Neuronal stem cell (in vitro differentiated cells): Measurements from ENCODE around the gene SLC9C2.
"Not testable (repeated sequence)": the region's sequence is repeated elsewhere in the genome, so short reads cannot be mapped to it uniquely, and the experiment has no call there.

ENCODE experiments used
- DNase-seq: peaks from one replicate; pipeline ENCODE4 v3.0.0-alpha.2; 2013; ENCODE audit warnings: low spot score
- H2AFZ ChIP-seq: one replicate; pipeline ENCODE4 v1.6.1; 2013; ENCODE audit warnings: mild to moderate bottlenecking, low read length, inconsistent platforms
- H2AK5ac ChIP-seq: 2 replicates; pipeline ENCODE4 v1.6.1; 2013; ENCODE audit warnings: low read depth, mild to moderate bottlenecking, inconsistent platforms, low read length, moderate library complexity, mixed read lengths
- H2BK120ac ChIP-seq: 2 replicates; pipeline ENCODE4 v1.6.1; 2013; ENCODE audit warnings: low read depth, mild to moderate bottlenecking, inconsistent platforms, low read length, moderate library complexity, mixed read lengths
- H2BK12ac ChIP-seq: one replicate; pipeline ENCODE4 v1.6.1; 2013; ENCODE audit warnings: low read length, inconsistent platforms
- H2BK15ac ChIP-seq: 2 replicates; pipeline ENCODE4 v1.6.1; 2013; ENCODE audit warnings: mild to moderate bottlenecking, low read length, inconsistent platforms, mixed read lengths
- H2BK5ac ChIP-seq: one replicate; pipeline ENCODE4 v1.6.1; 2013; ENCODE audit warnings: inconsistent platforms, mild to moderate bottlenecking, low read length, moderate library complexity
- H3K14ac ChIP-seq: one replicate; pipeline ENCODE4 v1.6.1; 2013; ENCODE audit warnings: low read length, inconsistent platforms
- H3K18ac ChIP-seq: 2 replicates; pipeline ENCODE4 v1.6.1; 2013; ENCODE audit warnings: low read length, inconsistent platforms
- H3K23ac ChIP-seq: 2 replicates; pipeline ENCODE4 v1.6.1; 2013; ENCODE audit warnings: low read depth, mild to moderate bottlenecking, mixed read lengths, low read length, inconsistent platforms; ENCODE audit not compliant: poor library complexity
- H3K27ac ChIP-seq: replicated peaks from 3 replicates; pipeline ENCODE4 v1.5.1; 2013; ENCODE audit warnings: low read length, inconsistent platforms
- H3K27me3 ChIP-seq, 3 experiments: 2 replicates each; pipeline ENCODE4 v1.6.1; 2013; ENCODE audit warnings: low read length in 3 of 3, mild to moderate bottlenecking in 2 of 3, inconsistent platforms in 1 of 3, low read depth in 1 of 3, mixed read lengths in 1 of 3, moderate library complexity in 1 of 3; ENCODE audit not compliant: control insufficient read depth in 3 of 3, insufficient read depth in 3 of 3
- H3K36me3 ChIP-seq, 2 donors: replicated peaks in 1 of 2; 2 replicates each; pipeline ENCODE4 v1.6.1; 2013; ENCODE audit warnings: low read length in 2 of 2; ENCODE audit not compliant: control insufficient read depth in 2 of 2, insufficient read depth in 2 of 2
- H3K4ac ChIP-seq: 2 replicates; pipeline ENCODE4 v1.6.1; 2013; ENCODE audit warnings: inconsistent platforms, mild to moderate bottlenecking, low read length, moderate library complexity
- H3K4me1 ChIP-seq, 2 donors: 1 replicate in 1 of 2; 2 replicates in 1 of 2; pipeline ENCODE4 v1.6.1; 2013; ENCODE audit warnings: low read length in 2 of 2, low read depth in 1 of 2; ENCODE audit not compliant: control insufficient read depth in 2 of 2, insufficient read depth in 1 of 2
- H3K4me2 ChIP-seq: one replicate; pipeline ENCODE4 v1.6.1; 2013; ENCODE audit warnings: mild to moderate bottlenecking, low read length, inconsistent platforms; ENCODE audit not compliant: insufficient read depth, poor library complexity, severe bottlenecking
- H3K4me3 ChIP-seq, 2 donors: 2 replicates each; pipeline ENCODE4 v1.5.1; 2013; ENCODE audit warnings: low read length in 2 of 2, mild to moderate bottlenecking in 2 of 2, inconsistent platforms in 1 of 2, moderate library complexity in 1 of 2
- H3K79me1 ChIP-seq: one replicate; pipeline ENCODE4 v1.6.1; 2013; ENCODE audit warnings: low read depth, mild to moderate bottlenecking, inconsistent platforms, low read length, moderate library complexity
- H3K9ac ChIP-seq: one replicate; pipeline ENCODE4 v1.6.1; 2013; ENCODE audit warnings: mild to moderate bottlenecking, low read depth, low read length, inconsistent platforms; ENCODE audit not compliant: poor library complexity
- H3K9me3 ChIP-seq, 2 donors: replicated peaks in 1 of 2; 2 replicates each; pipeline versions ENCODE3 to v1.6.1; 2013; ENCODE audit warnings: low read length in 2 of 2, mild to moderate bottlenecking in 2 of 2, inconsistent platforms in 1 of 2, low read depth in 1 of 2, mixed read lengths in 1 of 2, moderate library complexity in 1 of 2; ENCODE audit not compliant: control insufficient read depth in 2 of 2, insufficient read depth in 1 of 2
- H4K8ac ChIP-seq: one replicate; pipeline ENCODE4 v1.6.1; 2013; ENCODE audit warnings: low read depth, mild to moderate bottlenecking, inconsistent platforms, low read length, moderate library complexity
- H4K91ac ChIP-seq: one replicate; pipeline ENCODE4 v1.6.1; 2013; ENCODE audit warnings: low read length, low read depth, mild to moderate bottlenecking, inconsistent platforms; ENCODE audit not compliant: poor library complexity
- WGBS, 2 donors: extraction: QIAGEN DNeasy Blood & Tissue Kit; methylation state at CpG; one replicate each; pipeline ENCODE4 v1.1.7; 2013; ENCODE audit warnings: missing lambda C conversion rate in 2 of 2, mixed read lengths in 1 of 2; ENCODE audit not compliant: insufficient read length in 2 of 2, insufficient replicate concordance in 1 of 2; ENCODE audit errors: extremely low coverage in 2 of 2; 5-methylcytosine and 5-hydroxymethylcytosine counted together

Gene SLC9C2

GRCh38 chr1:173570370-173571007, 32.4 kb downstream of the SLC9C2 start:
- Histone ChIP-seq H3K9ac (no peak overlapping the region), H3K18ac (no peak overlapping the region), H4K91ac (no peak overlapping the region), H3K23ac (no peak overlapping the region), H2BK5ac (no peak overlapping the region), H3K27me3 (no peaks in the 10 kb centered on the region), H2BK12ac (no peak overlapping the region), H3K4me3 (no peak overlapping the region), H3K36me3 (no peaks in the 10 kb centered on the region), H4K8ac (no peak overlapping the region), H3K79me1 (no peaks in the 10 kb centered on the region), H2AFZ (peak overlapping the region; percentile 29), H3K14ac (no peak overlapping the region), H3K27ac (no peak overlapping the region), H3K9me3 (no peaks in the 10 kb centered on the region), H2BK120ac (no peak overlapping the region), H3K4ac (no peak overlapping the region), H2AK5ac (no peak overlapping the region), H3K4me2 (no peak overlapping the region), H3K4me1 (no peaks in the 10 kb centered on the region), H2BK15ac (no peak overlapping the region)
- no CpG with 5 or more reads among the region's 4 CpGs for WGBS, 2 donors
- no peak for DNase-seq

- Histone ChIP-seq H3K4me1 (no peaks in the 10 kb centered on the region), H2AK5ac (no peak overlapping the region), H3K4me2 (no peak overlapping the region), H4K91ac (no peak overlapping the region), H3K9me3 (no peaks in the 10 kb centered on the region), H3K27ac (no peak overlapping the region), H3K36me3 (no peaks in the 10 kb centered on the region), H3K14ac (no peak overlapping the region), H3K18ac (no peak overlapping the region), H2BK12ac (no peak overlapping the region), H3K4ac (no peak overlapping the region), H2BK5ac (no peak overlapping the region), H4K8ac (no peak overlapping the region), H2BK15ac (no peak overlapping the region), H3K23ac (no peak overlapping the region), H3K4me3 (no peak overlapping the region), H3K27me3 (no peaks in the 10 kb centered on the region), H2AFZ (no peak overlapping the region), H3K79me1 (no peaks in the 10 kb centered on the region), H2BK120ac (no peak overlapping the region), H3K9ac (no peak overlapping the region)
- WGBS, 2 donors: no CpG with 5 or more reads among the region's 1 CpG
- no peak for DNase-seq
Measured at GRCh38 chr1:173568483-173568882, 34.4 kb downstream of the SLC9C2 start.

GRCh38 chr1:173563846-173564245, 39.0 kb downstream of the SLC9C2 start:
- DNase-seq, H2BK15ac ChIP-seq, H3K4me1 ChIP-seq, H3K18ac ChIP-seq, H3K23ac ChIP-seq, H3K27me3 ChIP-seq, H4K91ac ChIP-seq, H2BK120ac ChIP-seq, H4K8ac ChIP-seq, H3K27ac ChIP-seq, H3K14ac ChIP-seq, H3K9ac ChIP-seq, H3K9me3 ChIP-seq, H3K4me2 ChIP-seq, H2AFZ ChIP-seq, H3K79me1 ChIP-seq, H3K4ac ChIP-seq, H2BK12ac ChIP-seq, H3K4me3 ChIP-seq, H3K36me3 ChIP-seq, H2BK5ac ChIP-seq, H2AK5ac ChIP-seq: not testable (repeated sequence)
- no CpG with 5 or more reads among the region's 1 CpG for WGBS, 2 donors

GRCh38 chr1:173562813-173563212, 40.1 kb downstream of the SLC9C2 start:
- Histone ChIP-seq H2BK120ac (no peak overlapping the region), H3K18ac (peak overlapping the region; percentile 48), H4K8ac (no peak overlapping the region), H3K23ac (no peak overlapping the region), H3K79me1 (no peaks in the 10 kb centered on the region), H3K14ac (peak overlapping the region; percentile 39), H3K27ac (no peak overlapping the region), H4K91ac (no peak overlapping the region), H3K9me3 (no peaks in the 10 kb centered on the region), H3K4me2 (no peak overlapping the region), H2BK5ac (no peak overlapping the region), H2BK15ac (no peak overlapping the region), H2AFZ (no peak overlapping the region), H2AK5ac (no peak overlapping the region), H2BK12ac (no peak overlapping the region), H3K4ac (no peak overlapping the region), H3K4me1 (peaks cover 0 to 2% of the 10 kb centered on the region in 2 donors), H3K4me3 (no peak overlapping the region), H3K27me3 (no peaks in the 10 kb centered on the region), H3K9ac (no peak overlapping the region), H3K36me3 (no peaks in the 10 kb centered on the region)
- no peak for DNase-seq
- no CpG with 5 or more reads among the region's 6 CpGs for WGBS, 2 donors
